T47D (cell line): ENCODE results near the gene TARBP2.

ENCODE experiments used
- DNase-seq, 2 experiments: peaks; one replicate each; pipeline versions ENCODE4 v3.0.0 to v3.0.0-alpha.2; 2011 to 2012; ENCODE audit warnings: low read depth in 1 of 2, low spot score in 1 of 2
- JUND ChIP-seq: IDR thresholded peaks from 2 replicates; pipeline ENCODE4 v1.6.1; 2012; ENCODE audit warnings: low read depth
- in situ Hi-C: cut with HindIII; loops from 2 replicates; pipeline ENCODE4 v1.10.0; 2016; ENCODE audit warnings: low sequenced_read_pairs, low pct_unique_long_range_greater_than_20kb

TARBP2 gene

GRCh38 chr12:53515291-53515680 lies 14.2 kb downstream of the TARBP2 start:
- in situ Hi-C loops: no loop called here
- no peak for DNase-seq
- TF ChIP-seq JUND: no peak

DNA sequence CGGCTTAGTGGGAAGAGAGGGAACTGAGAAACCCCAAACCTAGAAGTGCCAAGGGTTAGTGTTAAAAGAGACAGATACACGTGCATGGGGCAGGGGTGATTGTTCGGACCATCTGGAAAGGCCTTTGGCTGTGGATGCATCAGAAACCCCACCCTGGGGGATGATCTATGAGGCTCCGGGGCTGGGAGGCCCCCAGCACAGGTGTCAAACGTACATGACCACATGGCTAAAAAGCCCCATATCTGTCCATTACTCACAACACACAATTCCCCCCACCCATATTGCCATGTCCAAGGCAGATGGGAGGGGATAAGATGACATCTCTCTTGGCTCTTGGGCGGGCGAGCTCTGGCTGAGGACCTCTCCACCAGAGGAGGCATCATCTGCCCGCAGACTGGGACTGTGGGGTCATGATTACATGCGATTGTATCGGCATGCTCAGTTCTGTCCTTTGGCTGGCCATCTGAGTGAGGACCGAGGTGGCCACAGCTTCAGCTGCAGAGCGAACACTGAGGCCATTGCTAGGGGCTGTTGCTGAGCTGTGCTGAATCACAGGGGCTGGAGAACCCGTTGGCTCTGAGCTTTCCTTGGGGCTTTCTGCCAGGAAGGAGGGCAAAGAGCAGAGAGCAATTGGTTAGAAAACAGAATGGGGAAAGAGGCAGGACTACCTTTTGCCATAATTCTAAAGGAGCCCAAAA lies 15.8 kb downstream of the TARBP2 start:
- no peak for DNase-seq
- in situ Hi-C loops: no loop called here
- no peak for TF ChIP-seq JUND

DNA sequence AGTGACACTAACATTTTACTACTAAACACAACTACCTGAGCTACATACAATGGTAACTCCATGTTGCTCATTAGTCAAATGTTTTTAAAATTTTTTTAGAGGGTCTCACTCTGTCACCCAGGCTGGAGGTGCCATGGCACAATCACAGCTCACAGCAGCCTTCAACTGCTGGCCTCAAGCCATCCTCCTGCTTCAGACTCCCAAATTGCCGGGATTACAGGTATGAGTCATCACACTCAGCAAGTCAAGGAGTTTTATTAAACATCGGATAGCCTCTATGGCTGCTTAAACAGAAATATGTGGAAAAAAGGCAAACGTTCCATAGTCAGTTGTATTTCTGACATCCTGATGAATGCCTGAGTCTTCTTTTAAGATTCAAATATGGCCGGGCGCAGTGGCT lies 17.3 kb downstream of the TARBP2 start:
- no peak for TF ChIP-seq JUND
- DNase-seq: no peak
- in situ Hi-C loops: no loop called here

GRCh38 chr12:53523131-53523530 lies 22.0 kb downstream of the TARBP2 start:
- DNase-seq: no peak
- in situ Hi-C loops: no loop called here

GRCh38 chr12:53524476-53524875 lies 23.4 kb downstream of the TARBP2 start:
- DNase-seq: no peak
- in situ Hi-C loops: no loop called here
- TF ChIP-seq JUND: no peak

More at GRCh38 chr12:53523131-53523530, 22.0 kb downstream of the TARBP2 start:
- no peak for TF ChIP-seq JUND

DNA sequence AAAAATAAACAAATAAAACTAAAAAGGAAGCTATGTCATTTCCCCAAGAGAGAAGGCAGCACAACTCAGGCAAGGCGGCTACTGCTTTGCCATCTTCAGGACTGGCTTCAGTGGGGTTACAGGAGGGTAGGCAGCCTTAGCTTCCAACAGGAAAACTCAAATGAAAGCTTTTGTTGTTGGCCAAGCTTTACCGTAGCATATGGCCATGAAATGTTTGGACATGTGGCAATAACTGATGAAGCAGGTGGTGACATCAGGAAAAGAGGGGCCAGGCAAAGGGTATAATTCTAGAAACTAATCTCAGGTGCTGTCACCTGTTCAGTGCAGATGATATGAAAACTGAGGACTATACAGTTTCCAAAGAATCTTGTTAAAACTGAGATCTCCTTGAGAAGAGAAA lies 29.0 kb downstream of the TARBP2 start:
- in situ Hi-C loops: no loop called here
- no peak for TF ChIP-seq JUND
- no peak for DNase-seq

DNA sequence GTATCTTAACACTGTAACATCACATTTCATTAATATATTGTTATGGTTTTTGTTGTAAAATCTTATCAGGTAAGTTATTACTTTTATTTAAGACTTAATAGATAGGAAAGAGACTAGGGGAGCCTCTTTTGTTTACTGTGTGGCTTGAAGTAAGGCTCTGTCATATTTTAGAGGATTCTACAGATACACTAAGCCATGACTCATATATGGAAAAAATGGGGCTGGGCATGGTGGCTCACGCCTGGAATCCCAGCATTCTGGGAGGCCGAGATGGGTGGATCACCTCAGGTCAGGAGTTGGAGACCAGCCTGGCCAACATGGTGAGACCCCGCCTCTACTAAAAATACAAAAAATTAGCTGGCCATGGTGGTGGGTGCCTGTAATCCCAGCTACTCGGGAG lies 29.8 kb downstream of the TARBP2 start:
- no peak for DNase-seq
- no peak for TF ChIP-seq JUND
- in situ Hi-C loops: no loop called here

DNA sequence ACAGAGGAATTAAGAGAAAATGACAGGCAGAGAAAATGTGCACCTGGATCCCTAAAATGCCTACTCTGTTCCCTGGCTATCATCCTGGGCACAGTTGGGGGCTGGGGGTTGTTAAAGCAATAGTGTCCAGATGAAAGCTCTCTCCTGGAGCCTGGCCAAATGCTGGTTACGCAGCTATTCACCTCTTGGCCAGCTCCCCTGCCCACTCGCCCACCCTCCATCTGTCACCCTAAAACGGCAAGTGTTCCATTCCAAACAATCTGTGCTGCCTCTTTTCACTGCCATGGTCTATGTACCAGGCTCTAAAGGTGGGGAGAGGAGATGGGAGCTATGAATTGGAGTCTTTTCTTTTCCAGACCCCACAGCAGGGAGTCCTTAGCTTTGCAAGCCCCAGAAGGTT lies 30.9 kb downstream of the TARBP2 start:
- in situ Hi-C loops: no loop called here
- no peak for DNase-seq
- no peak for TF ChIP-seq JUND

- in situ Hi-C loops: no loop called here
- no peak for DNase-seq
- TF ChIP-seq JUND: no peak
Observed at GRCh38 chr12:53532524-53533445, 31.7 kb downstream of the TARBP2 start.

DNA sequence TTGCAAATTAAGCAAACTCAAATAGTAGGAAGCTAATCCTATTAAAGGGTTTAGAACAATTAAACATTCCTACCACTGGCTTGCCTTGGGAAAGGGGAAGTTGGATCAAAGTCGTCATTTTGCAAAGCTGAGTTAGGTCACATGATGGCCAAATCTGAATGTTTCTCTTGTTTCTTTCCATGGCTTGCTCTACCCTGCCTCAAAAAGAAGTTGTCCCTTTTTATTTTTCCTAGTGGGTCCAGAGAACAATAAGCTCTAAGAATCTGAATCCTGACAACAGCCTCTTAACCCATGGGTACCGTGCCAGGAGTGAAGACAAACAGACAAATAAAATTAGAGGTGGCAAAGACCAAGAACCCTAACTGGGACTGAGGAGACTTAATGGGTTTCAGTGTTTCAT lies 32.4 kb downstream of the TARBP2 start:
- no peak for TF ChIP-seq JUND
- in situ Hi-C loops: no loop called here
- DNase-seq: no peak

- in situ Hi-C loops: no loop called here
- no peak for DNase-seq
- TF ChIP-seq JUND: no peak
Observed at GRCh38 chr12:53536962-53537361, 35.9 kb downstream of the TARBP2 start.

DNA sequence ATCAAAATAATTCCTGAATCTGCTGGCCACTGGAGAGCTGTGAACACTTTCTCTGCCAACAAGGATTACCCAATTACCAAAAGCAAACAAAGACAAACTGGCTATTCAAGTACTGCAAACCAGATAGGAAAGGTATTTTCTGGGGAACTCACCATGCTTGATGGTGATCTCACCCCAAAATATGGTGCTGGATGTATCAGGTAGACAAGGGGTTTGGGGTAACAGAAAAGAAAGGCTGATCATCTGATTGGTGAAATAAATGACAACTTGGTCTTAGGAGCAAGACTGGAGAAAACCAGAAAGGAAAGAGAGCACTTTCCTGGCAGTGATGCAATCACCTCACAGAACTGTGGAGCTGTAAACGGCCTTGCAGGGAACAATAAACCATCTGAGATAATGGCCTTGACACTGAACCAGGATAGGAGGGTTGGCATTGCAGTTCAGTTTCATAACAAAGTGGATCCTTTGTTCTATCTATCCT lies 37.2 kb downstream of the TARBP2 start:
- DNase-seq: peak; percentile 49 to 90
- peak; percentile 76 for TF ChIP-seq JUND
- in situ Hi-C loops: no loop called here

GRCh38 chr12:53539526-53539925 lies 38.4 kb downstream of the TARBP2 start:
- in situ Hi-C loops: no loop called here
- no peak for TF ChIP-seq JUND
- DNase-seq: no peak
